HG03565 (cell line): ENCODE measurements around the gene UNKL.

Experiments used
- ATAC-seq: cut with Tn5 transposase; IDR thresholded peaks from one replicate; pipeline ENCODE4 v1.9.1; 2021; ENCODE audit warnings: mild to moderate bottlenecking, moderate library complexity; ENCODE audit not compliant: unreplicated experiment

The UNKL gene

GRCh38 chr16:1378804-1379303 is 35.6 kb downstream of the UNKL start:
- no peak for ATAC-seq

- ATAC-seq = no peak
These were observed 36.3 kb downstream of the UNKL start for GRCh38 chr16:1378087-1378803.

- ATAC-seq = no peak
These were observed 37.0 kb downstream of the UNKL start for GRCh38 chr16:1377406-1378010.

- no peak for ATAC-seq
These were observed 38.6 kb downstream of the UNKL start for GRCh38 chr16:1375741-1376410.

- no peak for ATAC-seq
These were observed 39.2 kb downstream of the UNKL start for GRCh38 chr16:1375298-1375640.

GRCh38 chr16:1374418-1375297 is 39.8 kb downstream of the UNKL start:
- no peak for ATAC-seq

GRCh38 chr16:1372292-1372950 is 42.1 kb downstream of the UNKL start:
- no peak for ATAC-seq

GRCh38 chr16:1371054-1371978 is 43.2 kb downstream of the UNKL start:
- no peak for ATAC-seq

GRCh38 chr16:1367486-1368174 is 46.9 kb downstream of the UNKL start:
- ATAC-seq = no peak

GRCh38 chr16:1366712-1367299 is 47.7 kb downstream of the UNKL start:
- no peak for ATAC-seq

GRCh38 chr16:1366060-1366711 is 48.3 kb downstream of the UNKL start:
- ATAC-seq = no peak

- ATAC-seq = no peak
These were observed 50.0 kb downstream of the UNKL start for GRCh38 chr16:1364510-1364909.

GRCh38 chr16:1363501-1364041 is 50.9 kb downstream of the UNKL start:
- ATAC-seq = no peak

GRCh38 chr16:1362807-1363206 is 51.7 kb downstream of the UNKL start:
- ATAC-seq = no peak

- ATAC-seq = no peak
These were observed 52.7 kb downstream of the UNKL start for GRCh38 chr16:1361685-1362360.

GRCh38 chr16:1357906-1358566 is 56.5 kb downstream of the UNKL start:
- ATAC-seq = no peak
